Neural progenitor cell (in vitro differentiated cells): ENCODE data around the gene CCNK.

Source experiments
- EZH2 ChIP-seq: fragments of 200-600 bp; sonication (generic); IDR thresholded peaks from 2 replicates; pipeline ENCODE4 v1.6.1; 2017; ENCODE audit warnings: antibody characterized with exemption, mild to moderate bottlenecking, moderate library complexity
- TF ChIP-seq, protein P1 (sequence below): fragments of 200-600 bp; sonication (generic); IDR thresholded peaks from 2 replicates; pipeline ENCODE4 v1.5.1; 2017; ENCODE audit warnings: antibody characterized with exemption, mild to moderate bottlenecking

DNA sequence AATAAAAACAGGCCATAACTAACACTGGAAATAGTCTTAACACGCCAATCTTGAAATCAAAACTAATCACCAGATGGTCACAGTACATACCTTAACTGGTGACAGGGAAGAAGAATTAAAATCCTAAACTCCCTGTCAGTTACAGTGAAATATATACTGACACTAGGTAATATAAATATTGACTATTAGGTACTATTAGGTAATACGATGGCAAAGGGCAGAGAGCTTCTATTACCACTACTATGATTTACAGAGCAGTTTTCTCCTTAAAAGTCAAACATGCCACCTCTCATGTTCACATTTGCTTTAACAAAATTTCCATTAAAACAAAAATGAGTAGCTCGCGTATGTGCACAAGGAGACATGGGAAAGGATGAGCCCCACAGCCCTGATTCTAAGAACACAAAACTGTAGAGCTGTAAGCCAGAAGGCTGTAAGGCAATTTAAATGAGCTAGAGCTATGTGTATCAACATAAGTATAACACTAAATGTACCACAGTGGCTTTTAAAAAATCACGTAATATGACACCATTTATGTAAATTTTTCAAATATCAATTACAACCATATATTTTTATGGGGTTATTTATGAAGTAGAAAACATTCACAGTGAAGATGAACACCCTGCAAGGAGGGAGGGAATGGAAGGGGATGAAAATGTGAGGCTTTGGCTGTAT lies 19.7 kb upstream of the CCNK start:
- TF ChIP-seq EZH2 = no peak
- TF ChIP-seq, protein P1, sequence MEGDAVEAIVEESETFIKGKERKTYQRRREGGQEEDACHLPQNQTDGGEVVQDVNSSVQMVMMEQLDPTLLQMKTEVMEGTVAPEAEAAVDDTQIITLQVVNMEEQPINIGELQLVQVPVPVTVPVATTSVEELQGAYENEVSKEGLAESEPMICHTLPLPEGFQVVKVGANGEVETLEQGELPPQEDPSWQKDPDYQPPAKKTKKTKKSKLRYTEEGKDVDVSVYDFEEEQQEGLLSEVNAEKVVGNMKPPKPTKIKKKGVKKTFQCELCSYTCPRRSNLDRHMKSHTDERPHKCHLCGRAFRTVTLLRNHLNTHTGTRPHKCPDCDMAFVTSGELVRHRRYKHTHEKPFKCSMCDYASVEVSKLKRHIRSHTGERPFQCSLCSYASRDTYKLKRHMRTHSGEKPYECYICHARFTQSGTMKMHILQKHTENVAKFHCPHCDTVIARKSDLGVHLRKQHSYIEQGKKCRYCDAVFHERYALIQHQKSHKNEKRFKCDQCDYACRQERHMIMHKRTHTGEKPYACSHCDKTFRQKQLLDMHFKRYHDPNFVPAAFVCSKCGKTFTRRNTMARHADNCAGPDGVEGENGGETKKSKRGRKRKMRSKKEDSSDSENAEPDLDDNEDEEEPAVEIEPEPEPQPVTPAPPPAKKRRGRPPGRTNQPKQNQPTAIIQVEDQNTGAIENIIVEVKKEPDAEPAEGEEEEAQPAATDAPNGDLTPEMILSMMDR = no peak
